ENCODE measurements around the gene CPPED1.

The CPPED1 gene

GRCh38 chr16:12643034-12643455 is 160.6 kb downstream of the CPPED1 start:
- H3K27ac ChIP-seq (ENCODE audit: poor library complexity, severe bottlenecking): no peak overlapping the region

GRCh38 chr16:12639044-12639443 is 164.6 kb downstream of the CPPED1 start:
- H3K27ac ChIP-seq (ENCODE audit: poor library complexity, severe bottlenecking): no peak overlapping the region
- H3K9me3 ChIP-seq (ENCODE audit: severe bottlenecking): no peaks in the 10 kb centered on the region
- no peaks in the 10 kb centered on the region for H3K27me3 ChIP-seq (ENCODE audit: insufficient read depth, poor library complexity, severe bottlenecking)
- DNase-seq (ENCODE audit: low spot score) (no peak), ATAC-seq (ENCODE audit: low read depth) (peak; percentile 81)
- no peak overlapping the region for H3K4me3 ChIP-seq (ENCODE audit: severe bottlenecking)
- no peaks in the 10 kb centered on the region for H3K4me1 ChIP-seq (ENCODE audit: insufficient read depth, poor library complexity, severe bottlenecking)
- TF ChIP-seq CTCF (IDR thresholded peaks at IDR 0.05; ENCODE audit: poor library complexity, severe bottlenecking): no peak
- no peaks in the 10 kb centered on the region for H3K36me3 ChIP-seq (ENCODE audit: low read depth)

More at GRCh38 chr16:12643034-12643455, 160.6 kb downstream of the CPPED1 start:
- H3K9me3 ChIP-seq (ENCODE audit: severe bottlenecking): no peaks in the 10 kb centered on the region
- ATAC-seq (ENCODE audit: low read depth) (no peak), DNase-seq (ENCODE audit: low spot score) (no peak)
- H3K4me3 ChIP-seq (ENCODE audit: severe bottlenecking): no peak overlapping the region
- no peaks in the 10 kb centered on the region for H3K36me3 ChIP-seq (ENCODE audit: low read depth)
- H3K4me1 ChIP-seq (ENCODE audit: insufficient read depth, poor library complexity, severe bottlenecking): no peaks in the 10 kb centered on the region
- no peak for TF ChIP-seq CTCF (IDR thresholded peaks at IDR 0.05; ENCODE audit: poor library complexity, severe bottlenecking)
- H3K27me3 ChIP-seq (ENCODE audit: insufficient read depth, poor library complexity, severe bottlenecking): no peaks in the 10 kb centered on the region

GRCh38 chr16:12637002-12637401 is 166.7 kb downstream of the CPPED1 start:
- Histone ChIP-seq H3K4me3 (ENCODE audit: severe bottlenecking) (no peak overlapping the region), H3K9me3 (ENCODE audit: severe bottlenecking) (no peaks in the 10 kb centered on the region), H3K4me1 (ENCODE audit: insufficient read depth, poor library complexity, severe bottlenecking) (no peaks in the 10 kb centered on the region), H3K27ac (ENCODE audit: poor library complexity, severe bottlenecking) (no peak overlapping the region), H3K36me3 (ENCODE audit: low read depth) (no peaks in the 10 kb centered on the region), H3K27me3 (ENCODE audit: insufficient read depth, poor library complexity, severe bottlenecking) (no peaks in the 10 kb centered on the region)
- no peak for ATAC-seq (ENCODE audit: low read depth)
- DNase-seq (ENCODE audit: low spot score): no peak
- TF ChIP-seq CTCF (IDR thresholded peaks at IDR 0.05; ENCODE audit: poor library complexity, severe bottlenecking): no peak

- H3K27me3 ChIP-seq (ENCODE audit: insufficient read depth, poor library complexity, severe bottlenecking): no peaks in the 10 kb centered on the region
- H3K27ac ChIP-seq (ENCODE audit: poor library complexity, severe bottlenecking): no peak overlapping the region
- ATAC-seq (ENCODE audit: low read depth): no peak
- DNase-seq (ENCODE audit: low spot score): no peak
- no peak for TF ChIP-seq CTCF (IDR thresholded peaks at IDR 0.05; ENCODE audit: poor library complexity, severe bottlenecking)
- no peak overlapping the region for H3K4me3 ChIP-seq (ENCODE audit: severe bottlenecking)
- H3K36me3 ChIP-seq (ENCODE audit: low read depth): no peaks in the 10 kb centered on the region
- H3K4me1 ChIP-seq (ENCODE audit: insufficient read depth, poor library complexity, severe bottlenecking): no peaks in the 10 kb centered on the region
- H3K9me3 ChIP-seq (ENCODE audit: severe bottlenecking): no peaks in the 10 kb centered on the region
Measured at GRCh38 chr16:12629271-12629670, 174.4 kb downstream of the CPPED1 start.

GRCh38 chr16:12628536-12628935 is 175.2 kb downstream of the CPPED1 start:
- Histone ChIP-seq H3K27ac (ENCODE audit: poor library complexity, severe bottlenecking) (no peak overlapping the region), H3K36me3 (ENCODE audit: low read depth) (no peaks in the 10 kb centered on the region), H3K27me3 (ENCODE audit: insufficient read depth, poor library complexity, severe bottlenecking) (no peaks in the 10 kb centered on the region), H3K4me1 (ENCODE audit: insufficient read depth, poor library complexity, severe bottlenecking) (no peaks in the 10 kb centered on the region), H3K4me3 (ENCODE audit: severe bottlenecking) (no peak overlapping the region), H3K9me3 (ENCODE audit: severe bottlenecking) (no peaks in the 10 kb centered on the region)
- no peak for TF ChIP-seq CTCF (IDR thresholded peaks at IDR 0.05; ENCODE audit: poor library complexity, severe bottlenecking)
- DNase-seq (ENCODE audit: low spot score): no peak
- no peak for ATAC-seq (ENCODE audit: low read depth)

Data from RWPE2 (cell line).